HepG2 (cell line): Measurements from ENCODE around the gene AIF1. TPM values are rescaled to one million over a fixed set of nuclear protein-coding genes. Genes with fewer than 3 reads are reported as not detected.

ENCODE experiments used
- ATF7-NPFF ChIP-seq: sonication (generic); formaldehyde crosslinking; IDR thresholded peaks from 2 replicates; pipeline ENCODE4 v1.8.1; 2023; ENCODE audit warnings: mild to moderate bottlenecking, low read depth, missing genetic modification reagents, moderate library complexity
- ETV6 ChIP-seq: sonication (generic); formaldehyde crosslinking; conservative IDR thresholded peaks from 2 replicates; pipeline ENCODE4 v1.4.0; 2020; ENCODE audit warnings: missing genetic modification reagents
- GFI1 ChIP-seq: sonication (generic); formaldehyde crosslinking; IDR thresholded peaks from 2 replicates; pipeline ENCODE4 v1.5.0; 2020; ENCODE audit warnings: missing genetic modification reagents, mild to moderate bottlenecking, borderline replicate concordance
- HHEX ChIP-seq: IDR thresholded peaks from 2 replicates; pipeline ENCODE4 v1.6.1; 2016; ENCODE audit warnings: control low read depth
- HNF1B ChIP-seq: sonication (generic); formaldehyde crosslinking; IDR thresholded peaks from 2 replicates; pipeline ENCODE4 v1.5.1; 2020; ENCODE audit warnings: mild to moderate bottlenecking, moderate library complexity, missing genetic modification reagents
- NONO ChIP-seq, 2 experiments: fragments of 450-650 bp in 1 of 2; sonication (generic) in 1 of 2; formaldehyde crosslinking in 1 of 2; IDR thresholded peaks in 1 of 2; conservative IDR thresholded peaks in 1 of 2; 2 replicates each; pipeline versions ENCODE4 v1.6.1 to v1.8.0; 2017 to 2022; ENCODE audit warnings: mild to moderate bottlenecking in 1 of 2, missing genetic modification reagents in 1 of 2, moderate library complexity in 1 of 2
- RARG ChIP-seq: sonication (generic); formaldehyde crosslinking; IDR thresholded peaks from 2 replicates; pipeline ENCODE4 v1.4.0; 2020; ENCODE audit warnings: low read depth, mild to moderate bottlenecking, missing genetic modification reagents
- RFXANK ChIP-seq: IDR thresholded peaks from 2 replicates; pipeline ENCODE4 v1.6.1; 2016
- SALL2 ChIP-seq: sonication (generic); formaldehyde crosslinking; IDR thresholded peaks from 2 replicates; pipeline ENCODE4 v1.8.1; 2023; ENCODE audit warnings: mild to moderate bottlenecking, missing genetic modification reagents, inconsistent platforms
- SNAPC2 ChIP-seq: sonication (generic); formaldehyde crosslinking; IDR thresholded peaks from 2 replicates; pipeline ENCODE4 v1.8.1; 2022; ENCODE audit warnings: mild to moderate bottlenecking, missing genetic modification reagents
- SRY ChIP-seq: sonication (generic); formaldehyde crosslinking; IDR thresholded peaks from 2 replicates; pipeline ENCODE4 v1.8.0; 2022; ENCODE audit warnings: mild to moderate bottlenecking, missing genetic modification reagents
- STAG1 ChIP-seq: sonication (generic); formaldehyde crosslinking; IDR thresholded peaks from 2 replicates; pipeline ENCODE4 v1.4.0; 2020; ENCODE audit warnings: missing genetic modification reagents
- U2AF2 ChIP-seq: fragments of 200-400 bp; formaldehyde crosslinking; IDR thresholded peaks from 2 replicates; pipeline ENCODE4 v1.6.1; 2017; ENCODE audit warnings: low read depth, mild to moderate bottlenecking, low read length
- ZIK1 ChIP-seq: sonication (generic); formaldehyde crosslinking; IDR thresholded peaks from 2 replicates; pipeline ENCODE4 v1.5.0; 2020; ENCODE audit warnings: mild to moderate bottlenecking, low read depth, missing genetic modification reagents, borderline replicate concordance
- ZNF34 ChIP-seq: sonication (generic); formaldehyde crosslinking; IDR thresholded peaks from 2 replicates; pipeline ENCODE4 v1.4.0; 2020; ENCODE audit warnings: mild to moderate bottlenecking, missing genetic modification reagents, borderline replicate concordance
- ZNF414 ChIP-seq: sonication (generic); formaldehyde crosslinking; IDR thresholded peaks from 2 replicates; pipeline ENCODE4 v1.5.0; 2020; ENCODE audit warnings: missing genetic modification reagents
- ZNF512B ChIP-seq: sonication (generic); formaldehyde crosslinking; IDR thresholded peaks from 2 replicates; pipeline ENCODE4 v1.5.1; 2020; ENCODE audit warnings: missing genetic modification reagents, mild to moderate bottlenecking, borderline replicate concordance
- ZNF776 ChIP-seq: sonication (generic); formaldehyde crosslinking; IDR thresholded peaks from 2 replicates; pipeline ENCODE4 v1.4.0; 2020; ENCODE audit warnings: mild to moderate bottlenecking, missing genetic modification reagents
- ZNF784 ChIP-seq: sonication (generic); formaldehyde crosslinking; IDR thresholded peaks from 2 replicates; pipeline ENCODE4 v1.5.1; 2020; ENCODE audit warnings: missing genetic modification reagents, mild to moderate bottlenecking, borderline replicate concordance
- ZNF792 ChIP-seq: IDR thresholded peaks from 2 replicates; pipeline ENCODE4 v1.6.1; 2016
- ZNF816 ChIP-seq: sonication (generic); formaldehyde crosslinking; IDR thresholded peaks from 2 replicates; pipeline ENCODE4 v1.8.0; 2022; ENCODE audit warnings: missing genetic modification reagents, mild to moderate bottlenecking, borderline replicate concordance
- ZSCAN12 ChIP-seq: sonication (generic); formaldehyde crosslinking; IDR thresholded peaks from 2 replicates; pipeline ENCODE4 v1.9.0; 2021; ENCODE audit warnings: mild to moderate bottlenecking, missing genetic modification reagents
- polyA plus RNA-seq, 8 experiments: library from polyadenylated mRNA; depleted of rRNA in 3 of 8; stranded (reverse) in 7 of 8; unstranded in 1 of 8; fragments of >200 nt; fragmentation: Illumina TruSeq in 4 of 8; extraction: Trizol in 4 of 8; gene quantifications; 2 replicates each; pipeline versions ENCODE4 v1.2.1 to v1.2.3, GENCODE V29; 2011 to 2016; ENCODE audit warnings: low read depth in 4 of 8, missing spikeins in 1 of 8, mixed read lengths in 1 of 8; ENCODE audit not compliant: insufficient read depth in 1 of 8
- total RNA-seq, 5 experiments: library from RNA; depleted of rRNA; stranded (reverse); fragments of >200 nt; fragmentation: Illumina TruSeq; extraction: Trizol; gene quantifications; 2 replicates each; pipeline ENCODE4 v1.2.3, GENCODE V29; 2016; ENCODE audit warnings: low read depth in 1 of 5

The AIF1 gene
- total and polyA plus RNA-seq, 2 of the 13 experiments (the other 11 are each of a cell fraction or from before 2014, with no cell fraction given): 1.5 TPM; not detected in 1

GRCh38 chr6:31620586-31621319 is 5.7 kb downstream of the AIF1 start, which contains the start of gene PRRC2A (continued):
- 0 out of 2 replicates have a peak, but pooled peaks have one; percentile 33 for TF ChIP-seq ZNF512B (CRISPR knock-in tag)
- no peak; the same call in 1 of the 2 replicates for TF ChIP-seq GFI1
- no peak; the same call in 1 of the 2 replicates for TF ChIP-seq SALL2 (CRISPR knock-in tag)
- TF ChIP-seq RFXANK (CRISPR knock-in tag): no peak
- 0 out of 2 replicates have a peak, but pooled peaks have one; percentile 30 for TF ChIP-seq U2AF2
- TF ChIP-seq ZSCAN12: no peak
- TF ChIP-seq ZNF34: 0 out of 2 replicates have a peak, but pooled peaks have one; percentile 11
- TF ChIP-seq SRY (CRISPR knock-in tag): peak; percentile 90
- TF ChIP-seq SNAPC2 (CRISPR knock-in tag): peak; percentile 96; the same call in 1 of the 2 replicates
- TF ChIP-seq ATF7-NPFF (CRISPR knock-in tag): no peak; the same call in 1 of the 2 replicates
- no peak for TF ChIP-seq ZNF414 (CRISPR knock-in tag)
- TF ChIP-seq ZNF784 (CRISPR knock-in tag): no peak
- TF ChIP-seq HNF1B (CRISPR knock-in tag): peak; percentile 62
- TF ChIP-seq ZNF776 (CRISPR knock-in tag): peak; percentile 67
- no peak for TF ChIP-seq ZIK1 (CRISPR knock-in tag)
- TF ChIP-seq ZNF792 (CRISPR knock-in tag): peak; percentile 28; the same call in 1 of the 2 replicates
- no peak for TF ChIP-seq NONO (IDR thresholded peaks at IDR 0.05)
- TF ChIP-seq NONO (CRISPR knock-in tag; conservative IDR thresholded peaks at IDR 0.05): peak; percentile 57; the same call in 1 of the 2 replicates
- no peak for TF ChIP-seq HHEX (CRISPR knock-in tag)
- peak; percentile 45; the same call in 1 of the 2 replicates for TF ChIP-seq ETV6 (CRISPR knock-in tag)
- TF ChIP-seq ZNF816 (CRISPR knock-in tag): no peak; the same call in 1 of the 2 replicates
- no peak for TF ChIP-seq STAG1
- no peak; the same call in 1 of the 2 replicates for TF ChIP-seq RARG (CRISPR knock-in tag)
